DOHH2 (cell line): ENCODE results near the gene PDXK.

Experiments
- EZH2phosphoT487 ChIP-seq: fragments of 200-600 bp; sonication (generic); IDR thresholded peaks from 2 replicates; pipeline ENCODE4 v1.6.1; 2017; ENCODE audit warnings: borderline replicate concordance, mild to moderate bottlenecking, antibody characterized with exemption, low read length, moderate library complexity, mixed read lengths
- TF ChIP-seq, protein P1 (sequence below): fragments of 200-600 bp; sonication (generic); IDR thresholded peaks from one replicate; pipeline ENCODE4 v1.5.1; 2014; ENCODE audit warnings: antibody characterized with exemption, mild to moderate bottlenecking, low read depth, low read length; ENCODE audit not compliant: poor library complexity, severe bottlenecking

DNA sequence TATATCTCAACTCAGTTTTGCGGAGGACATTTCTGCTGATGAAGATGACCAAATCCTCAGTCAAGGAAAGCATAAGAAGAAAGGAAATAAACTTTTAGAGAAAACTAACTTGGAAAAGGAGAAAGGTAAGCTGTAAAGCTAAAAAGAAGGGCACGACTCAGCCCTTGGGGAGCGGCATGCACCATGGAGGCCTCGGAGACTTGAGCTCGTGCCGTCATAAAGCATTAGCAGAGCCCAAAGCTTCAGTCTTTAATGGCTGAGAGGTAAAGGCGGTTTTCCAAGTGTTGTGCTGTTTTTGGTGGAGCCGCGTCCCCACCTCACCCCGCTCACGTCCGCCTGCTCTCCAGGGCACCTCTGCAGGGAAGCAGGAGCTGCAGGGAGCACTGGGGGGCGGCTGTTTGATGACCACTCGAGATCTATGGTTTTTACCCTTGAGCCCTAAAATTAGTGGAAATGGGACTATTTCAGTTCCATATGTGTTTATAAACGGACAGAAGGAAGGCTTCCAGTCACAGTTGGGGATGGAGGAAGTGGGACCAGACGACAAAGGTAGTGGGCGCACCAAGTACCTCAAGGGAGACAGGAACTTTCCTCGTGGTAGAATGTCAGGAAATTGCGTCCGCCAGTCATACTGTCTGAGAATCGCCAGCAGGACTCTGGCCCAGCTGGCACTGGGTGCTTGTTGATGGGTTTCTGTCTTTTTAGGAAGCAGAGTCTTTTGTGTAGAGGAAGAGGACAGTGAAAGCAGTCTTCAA lies 31.9 kb upstream of the PDXK start:
- TF ChIP-seq, protein P1, sequence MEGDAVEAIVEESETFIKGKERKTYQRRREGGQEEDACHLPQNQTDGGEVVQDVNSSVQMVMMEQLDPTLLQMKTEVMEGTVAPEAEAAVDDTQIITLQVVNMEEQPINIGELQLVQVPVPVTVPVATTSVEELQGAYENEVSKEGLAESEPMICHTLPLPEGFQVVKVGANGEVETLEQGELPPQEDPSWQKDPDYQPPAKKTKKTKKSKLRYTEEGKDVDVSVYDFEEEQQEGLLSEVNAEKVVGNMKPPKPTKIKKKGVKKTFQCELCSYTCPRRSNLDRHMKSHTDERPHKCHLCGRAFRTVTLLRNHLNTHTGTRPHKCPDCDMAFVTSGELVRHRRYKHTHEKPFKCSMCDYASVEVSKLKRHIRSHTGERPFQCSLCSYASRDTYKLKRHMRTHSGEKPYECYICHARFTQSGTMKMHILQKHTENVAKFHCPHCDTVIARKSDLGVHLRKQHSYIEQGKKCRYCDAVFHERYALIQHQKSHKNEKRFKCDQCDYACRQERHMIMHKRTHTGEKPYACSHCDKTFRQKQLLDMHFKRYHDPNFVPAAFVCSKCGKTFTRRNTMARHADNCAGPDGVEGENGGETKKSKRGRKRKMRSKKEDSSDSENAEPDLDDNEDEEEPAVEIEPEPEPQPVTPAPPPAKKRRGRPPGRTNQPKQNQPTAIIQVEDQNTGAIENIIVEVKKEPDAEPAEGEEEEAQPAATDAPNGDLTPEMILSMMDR = no peak
- TF ChIP-seq EZH2phosphoT487 = no peak
